SK-N-MC (cell line): Measurements from ENCODE around the gene MIX23.

Source experiments
- DNase-seq: peaks from one replicate; pipeline ENCODE4 v3.0.0-alpha.2; 2011; ENCODE audit warnings: low read depth, low spot score
- H3K27ac ChIP-seq: fragments of 200-600 bp; sonication (generic); 2 replicates; pipeline ENCODE4 v1.5.1; 2016; ENCODE audit warnings: mixed run types
- H3K36me3 ChIP-seq: fragments of 200-600 bp; sonication (generic); 2 replicates; pipeline ENCODE4 v1.6.1; 2017; ENCODE audit warnings: antibody characterized with exemption, low read length, mixed read lengths; ENCODE audit not compliant: insufficient read depth
- H3K4me3 ChIP-seq: fragments of 200-600 bp; sonication (generic); 2 replicates; pipeline ENCODE4 v1.5.1; 2016
- H3K9ac ChIP-seq: fragments of 200-600 bp; sonication (generic); 2 replicates; pipeline ENCODE4 v1.8.0; 2017; ENCODE audit warnings: mixed run types, mixed read lengths; ENCODE audit not compliant: insufficient read length
- H3K9me3 ChIP-seq: fragments of 200-600 bp; sonication (generic); 2 replicates; pipeline ENCODE4 v1.6.1; 2017; ENCODE audit warnings: low read depth, mild to moderate bottlenecking, antibody characterized with exemption, low read length, moderate library complexity, mixed read lengths
- EZH2 ChIP-seq: fragments of 200-600 bp; sonication (generic); IDR thresholded peaks from one replicate; pipeline ENCODE4 v1.6.1; 2017; ENCODE audit warnings: antibody characterized with exemption
- FOXP2 ChIP-seq: optimal IDR thresholded peaks from 2 replicates; pipeline ENCODE3; 2011; ENCODE audit warnings: mild to moderate bottlenecking, moderate library complexity; ENCODE audit not compliant: insufficient read depth; ENCODE audit errors: extremely low read length, control extremely low read depth
- POLR2AphosphoS5 ChIP-seq: IDR thresholded peaks from 2 replicates; pipeline ENCODE4 v1.6.1; 2012; ENCODE audit warnings: mild to moderate bottlenecking, low read depth, low read length, borderline replicate concordance

Gene MIX23

DNA sequence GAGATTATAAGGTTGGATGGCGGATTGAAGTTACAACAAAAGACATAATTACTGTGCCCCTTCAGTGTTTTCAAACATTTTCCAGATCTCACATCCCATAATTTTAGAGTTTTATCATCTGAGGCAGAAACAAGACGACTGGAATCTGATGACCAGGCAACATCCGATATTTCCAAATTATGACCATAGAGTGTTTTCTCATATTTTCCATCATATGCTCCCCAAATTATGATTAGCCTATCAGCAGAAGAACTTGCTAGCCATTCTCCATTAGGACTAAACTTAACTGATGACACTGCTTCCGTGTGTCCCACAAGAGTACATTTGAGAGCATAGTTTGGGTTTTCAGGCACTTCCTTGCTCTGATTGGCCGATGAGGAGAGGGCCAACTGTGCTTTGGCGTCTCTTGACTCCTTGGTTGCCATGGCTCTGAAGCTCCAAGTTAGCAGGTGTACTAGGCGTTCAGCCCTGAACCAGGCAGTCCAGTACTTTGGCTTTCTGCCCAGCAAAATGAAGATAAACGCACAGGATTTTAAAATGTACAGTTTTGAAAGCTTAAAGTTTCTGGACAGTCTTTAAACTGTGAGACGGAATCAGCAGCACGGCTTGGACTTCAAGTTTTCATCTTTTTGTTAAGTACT lies 32.2 kb upstream of the MIX23 start:
- DNase-seq = no peak

DNA sequence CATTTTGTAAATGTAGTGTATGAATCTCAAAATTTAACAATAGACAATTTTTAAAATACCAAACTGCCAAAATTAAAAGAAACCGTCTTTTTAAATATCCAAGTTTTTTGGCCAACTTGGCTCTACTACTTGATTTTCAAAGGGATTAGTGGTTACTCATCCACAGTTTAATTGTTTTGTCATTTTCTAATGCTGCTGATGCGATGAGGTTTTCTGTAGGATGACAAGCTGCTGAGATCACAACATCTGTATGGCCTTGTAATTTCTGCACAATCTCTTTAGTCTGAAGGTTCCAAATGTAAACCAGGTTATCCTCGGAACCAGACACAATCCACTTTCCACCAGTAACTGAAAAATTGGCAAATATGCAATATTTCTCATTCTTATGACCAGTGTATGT lies 31.4 kb upstream of the MIX23 start:
- Histone ChIP-seq H3K36me3 (peaks cover 35% of the 10 kb centered on the region), H3K9ac (peak overlapping the region; percentile 88), H3K9me3 (no peaks in the 10 kb centered on the region), H3K27ac (0 out of 2 replicates have a peak overlapping the region, but pooled peaks have one; percentile 23), H3K4me3 (0 out of 2 replicates have a peak overlapping the region, but pooled peaks have one; percentile 91)
- DNase-seq = no peak
- no peak for TF ChIP-seq POLR2AphosphoS5
- no peak for TF ChIP-seq FOXP2
- no peak for TF ChIP-seq EZH2

More for the DNA sequence above, 32.2 kb upstream of the MIX23 start:
- no peak for TF ChIP-seq EZH2
- no peak for TF ChIP-seq FOXP2
- no peak for TF ChIP-seq POLR2AphosphoS5
- peak overlapping the region; percentile 23; the same call in 1 of the 2 replicates for H3K27ac ChIP-seq
- peaks cover 26% of the 10 kb centered on the region for H3K36me3 ChIP-seq
- no peaks in the 10 kb centered on the region for H3K9me3 ChIP-seq
- H3K4me3 ChIP-seq = peak overlapping the region; percentile 91
- peak overlapping the region; percentile 88 for H3K9ac ChIP-seq

DNA sequence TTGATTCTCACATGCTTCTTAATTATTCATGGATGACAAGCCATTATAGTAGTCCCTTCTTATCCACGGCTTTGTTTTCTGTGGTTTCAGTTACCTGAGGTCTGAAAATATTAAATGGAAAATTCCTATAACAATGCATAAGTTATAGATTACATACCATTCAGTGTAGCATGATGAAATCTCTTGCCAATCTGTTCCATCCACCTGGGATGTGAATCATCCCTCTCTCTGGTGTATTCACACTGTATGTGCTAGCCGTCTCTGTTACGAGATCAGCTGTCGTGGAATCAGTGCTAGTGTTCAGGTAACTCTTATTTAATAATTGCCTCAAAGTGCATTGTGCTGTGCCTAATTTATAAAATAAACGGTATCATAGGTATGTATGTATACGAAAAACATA lies 27.6 kb upstream of the MIX23 start:
- Histone ChIP-seq H3K9me3 (no peaks in the 10 kb centered on the region), H3K4me3 (no peak overlapping the region), H3K27ac (no peak overlapping the region), H3K36me3 (peaks cover 68% of the 10 kb centered on the region), H3K9ac (no peak overlapping the region)
- no peak for DNase-seq
- no peak for TF ChIP-seq EZH2
- no peak for TF ChIP-seq POLR2AphosphoS5
- TF ChIP-seq FOXP2 = no peak

DNA sequence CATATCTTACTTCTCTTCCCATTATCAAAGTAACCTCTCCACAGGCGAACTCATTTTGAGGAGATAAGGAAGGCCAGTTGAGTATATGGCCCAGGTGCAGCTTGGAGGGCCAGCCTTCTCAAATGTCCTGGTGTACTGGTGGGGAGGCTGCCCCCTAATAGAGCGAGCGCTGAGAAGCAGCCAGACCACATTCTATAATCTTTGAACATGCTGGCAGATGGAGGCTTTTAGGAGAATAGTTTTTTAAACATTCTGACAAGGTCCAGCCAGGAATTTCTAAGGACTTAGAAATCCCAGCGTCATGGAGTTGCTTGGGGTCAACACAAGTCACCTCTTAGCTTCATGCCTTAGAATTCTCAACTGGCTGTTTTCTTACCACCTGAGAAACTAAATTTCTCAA lies 27.1 kb upstream of the MIX23 start:
- peaks cover 74% of the 10 kb centered on the region for H3K36me3 ChIP-seq
- no peak for TF ChIP-seq FOXP2
- no peak for TF ChIP-seq POLR2AphosphoS5
- no peak for TF ChIP-seq EZH2

DNA sequence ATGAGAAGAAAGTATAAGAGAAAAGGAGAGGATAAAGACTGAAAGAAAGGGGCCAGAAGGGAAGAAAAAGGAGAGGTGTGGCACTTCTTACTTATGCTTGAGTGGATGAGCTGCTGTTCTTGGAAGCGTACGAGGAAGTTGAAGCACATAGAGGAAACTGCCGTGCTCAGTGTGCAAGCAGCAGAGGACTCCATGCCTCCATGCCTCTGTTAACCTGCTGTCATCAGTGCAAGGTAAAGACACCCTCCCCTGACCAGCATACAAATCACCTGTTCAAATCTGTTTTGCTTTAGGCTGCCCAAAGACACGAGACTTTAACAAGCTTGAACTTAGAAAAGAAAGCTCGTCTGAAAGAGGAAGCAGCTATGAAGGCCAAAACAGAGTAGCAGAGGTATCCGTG lies 26.4 kb upstream of the MIX23 start:
- H3K36me3 ChIP-seq = peaks cover 78% of the 10 kb centered on the region

More for the DNA sequence above, 27.1 kb upstream of the MIX23 start:
- Histone ChIP-seq H3K9ac (no peak overlapping the region), H3K4me3 (no peak overlapping the region), H3K27ac (0 out of 2 replicates have a peak overlapping the region, but pooled peaks have one; percentile 30), H3K9me3 (no peaks in the 10 kb centered on the region)
- DNase-seq = no peak

DNA sequence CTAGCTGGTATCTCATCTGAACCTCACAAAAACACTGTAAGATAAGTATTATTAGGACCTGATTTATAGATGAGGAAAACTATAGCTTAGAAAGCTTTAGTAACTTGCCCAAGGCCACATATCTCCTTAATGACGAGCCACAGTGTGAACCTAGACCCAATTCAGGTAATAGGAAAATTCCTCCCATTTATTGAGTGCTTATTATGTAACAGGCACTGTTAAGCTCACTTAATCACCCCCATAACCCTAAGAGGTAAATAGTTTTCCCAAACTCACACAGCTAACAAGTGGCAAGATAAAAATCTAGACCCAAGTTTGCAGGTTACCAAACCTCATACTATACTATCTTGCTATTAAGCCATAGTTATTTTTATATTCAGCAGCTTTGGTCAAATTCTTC lies 24.9 kb upstream of the MIX23 start:
- no peaks in the 10 kb centered on the region for H3K9me3 ChIP-seq
- H3K9ac ChIP-seq = no peak overlapping the region
- DNase-seq = no peak
- no peak overlapping the region for H3K27ac ChIP-seq
- no peak for TF ChIP-seq POLR2AphosphoS5
- TF ChIP-seq EZH2 = no peak
- TF ChIP-seq FOXP2 = no peak
- H3K36me3 ChIP-seq = peaks cover 86% of the 10 kb centered on the region
- H3K4me3 ChIP-seq = no peak overlapping the region

More for the DNA sequence above, 26.4 kb upstream of the MIX23 start:
- no peak overlapping the region for H3K4me3 ChIP-seq
- H3K9ac ChIP-seq = no peak overlapping the region
- DNase-seq = no peak
- TF ChIP-seq EZH2 (no peak), FOXP2 (no peak), POLR2AphosphoS5 (no peak)
- no peaks in the 10 kb centered on the region for H3K9me3 ChIP-seq
- H3K27ac ChIP-seq = no peak overlapping the region

DNA sequence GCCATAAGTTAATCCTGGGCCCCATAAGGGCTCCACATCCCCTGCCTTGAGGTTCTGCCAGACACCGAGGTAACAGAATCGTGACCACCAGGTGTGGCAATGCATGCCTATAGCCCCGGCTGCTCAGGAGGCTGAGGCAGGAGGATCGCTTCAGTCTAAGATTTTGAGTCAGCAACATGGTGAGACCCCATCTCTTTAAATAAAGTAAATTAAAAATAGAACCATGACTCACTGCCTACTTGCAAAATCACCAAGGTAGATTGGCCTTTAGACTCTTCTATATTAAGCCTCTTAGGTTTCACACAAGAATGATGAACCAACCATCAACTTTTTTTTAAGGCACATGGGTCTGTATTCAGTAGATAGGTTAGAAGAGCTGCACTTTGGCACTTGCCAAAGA lies 23.2 kb upstream of the MIX23 start:
- no peak overlapping the region for H3K4me3 ChIP-seq
- H3K9me3 ChIP-seq = no peaks in the 10 kb centered on the region
- H3K36me3 ChIP-seq = peaks cover 81% of the 10 kb centered on the region
- no peak for TF ChIP-seq FOXP2
- no peak for TF ChIP-seq EZH2
- TF ChIP-seq POLR2AphosphoS5 = no peak
- H3K9ac ChIP-seq = no peak overlapping the region
- no peak overlapping the region for H3K27ac ChIP-seq
- no peak for DNase-seq

DNA sequence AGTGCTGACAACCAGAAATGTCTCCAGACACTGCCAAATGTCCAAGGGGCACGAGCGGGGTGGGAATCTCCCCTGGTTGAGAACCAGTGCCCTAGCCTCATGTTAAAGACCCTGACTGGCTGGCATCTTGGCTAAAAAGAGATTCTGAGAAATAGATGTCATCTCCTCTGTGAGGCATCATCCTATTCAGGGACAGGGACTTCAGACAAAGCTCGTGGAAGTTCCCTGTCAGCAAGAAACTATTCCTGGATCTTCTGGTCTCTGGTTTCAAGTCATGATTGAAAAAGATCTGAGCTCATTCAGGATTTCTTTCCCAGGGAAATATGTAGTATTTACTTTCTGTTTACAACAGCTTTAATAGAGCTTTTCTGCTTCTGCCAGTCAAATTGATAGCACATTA lies 22.0 kb upstream of the MIX23 start:
- Histone ChIP-seq H3K36me3 (peaks cover 71% of the 10 kb centered on the region), H3K27ac (no peak overlapping the region), H3K9me3 (no peaks in the 10 kb centered on the region), H3K4me3 (no peak overlapping the region), H3K9ac (no peak overlapping the region)
- TF ChIP-seq POLR2AphosphoS5 = no peak
- TF ChIP-seq EZH2 = no peak
- TF ChIP-seq FOXP2 = no peak
- DNase-seq = no peak
